Measurements from ENCODE around the gene UBE2O. TPM values are rescaled to one million over a fixed set of nuclear protein-coding genes. Genes with fewer than 3 reads are reported as not detected.

The UBE2O gene
- total RNA-seq, 1 experiment from 2014 or later = 52.6 TPM

DNA sequence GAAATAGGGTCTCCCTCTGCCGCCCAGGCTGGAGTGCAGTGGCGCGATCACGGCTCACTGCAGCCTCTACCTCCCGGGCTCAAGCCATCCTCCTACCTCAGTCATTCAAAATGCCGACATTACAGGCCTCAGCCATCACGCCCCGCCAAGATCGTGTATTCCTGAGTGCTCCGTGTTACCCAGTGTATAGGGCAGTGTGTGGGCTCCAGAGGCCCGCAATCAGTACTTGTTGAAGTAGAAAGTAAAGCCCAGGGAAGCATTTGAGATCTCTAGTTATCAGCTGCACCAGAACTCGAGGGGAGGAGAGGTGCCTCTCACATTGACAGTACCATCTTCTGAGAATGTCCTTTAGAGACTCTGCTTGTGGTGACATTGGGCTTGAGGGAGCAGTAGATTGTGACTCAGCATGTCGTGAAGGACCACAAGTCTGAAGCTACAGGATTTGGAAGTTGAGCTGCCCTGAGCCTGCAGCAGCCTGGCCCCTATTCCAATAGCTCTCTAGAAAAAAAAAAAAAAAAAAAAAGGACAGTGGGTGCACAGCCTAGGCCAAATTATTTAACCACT lies 98.1 kb downstream of the UBE2O start:
- no peaks in the 10 kb centered on the region for H3K27me3 ChIP-seq (ENCODE audit: insufficient read depth, low read length)
- H3K18ac ChIP-seq (ENCODE audit: insufficient read length, low read depth, low read length) = no peak overlapping the region
- H3T11ph ChIP-seq (ENCODE audit: low read length) = no peak overlapping the region
- no peak overlapping the region for H3K27ac Mint-ChIP-seq
- H3K4me2 ChIP-seq (ENCODE audit: insufficient read depth, insufficient read length, low read length) = peak overlapping the region; percentile 85
- no peak overlapping the region for H2AK5ac ChIP-seq (ENCODE audit: insufficient read length, low read length)
- H3K4me3 Mint-ChIP-seq = peak overlapping the region; percentile 80 to 96
- H3K27me3 Mint-ChIP-seq (ENCODE audit: low read depth) = peaks cover 1% of the 10 kb centered on the region
- no peaks in the 10 kb centered on the region for H3K9me3 ChIP-seq (ENCODE audit: control insufficient read depth, low read depth, low read length)
- H2BK15ac ChIP-seq (ENCODE audit: low read depth, low read length) = no peak overlapping the region
- no peaks in the 10 kb centered on the region for H3K79me2 ChIP-seq (ENCODE audit: insufficient read depth, low read length)
- no peak for DNase-seq
- no peak overlapping the region for H4K91ac ChIP-seq (ENCODE audit: insufficient read length, low read depth, low read length)
- no peaks in the 10 kb centered on the region for H3K4me1 ChIP-seq (ENCODE audit: insufficient read depth, low read length)
- no peak overlapping the region for H3K23ac ChIP-seq (ENCODE audit: insufficient read length, low read depth, low read length)
- no peak overlapping the region for H2BK120ac ChIP-seq (ENCODE audit: low read depth, low read length, poor library complexity, severe bottlenecking)
- H3K23me2 ChIP-seq (ENCODE audit: insufficient read length, low read depth, low read length, poor library complexity, severe bottlenecking) = peaks cover 5% of the 10 kb centered on the region
- H3K4ac ChIP-seq (ENCODE audit: low read depth, low read length) = no peak overlapping the region
- no peaks in the 10 kb centered on the region for H4K20me1 ChIP-seq (ENCODE audit: control insufficient read depth, insufficient read depth, insufficient read length)
- no peak overlapping the region for H2BK20ac ChIP-seq (ENCODE audit: low read depth, low read length, poor library complexity, severe bottlenecking)
- no peak overlapping the region for H3K56ac ChIP-seq (ENCODE audit: insufficient read length, low read depth, low read length)
- no peak overlapping the region for H4K5ac ChIP-seq (ENCODE audit: insufficient read length, low read depth, low read length)
- no peak overlapping the region for H3K14ac ChIP-seq (ENCODE audit: insufficient read depth, low read length)
- no peaks in the 10 kb centered on the region for H3K9me3 Mint-ChIP-seq
- no peaks in the 10 kb centered on the region for H3K79me1 ChIP-seq (ENCODE audit: insufficient read depth, low read depth, low read length, poor library complexity, severe bottlenecking)
- H2BK5ac ChIP-seq (ENCODE audit: insufficient read length, low read length) = no peak overlapping the region
- no peak overlapping the region for H3K27ac ChIP-seq (ENCODE audit: insufficient read length, low read depth, low read length)
- TF ChIP-seq, protein P1, sequence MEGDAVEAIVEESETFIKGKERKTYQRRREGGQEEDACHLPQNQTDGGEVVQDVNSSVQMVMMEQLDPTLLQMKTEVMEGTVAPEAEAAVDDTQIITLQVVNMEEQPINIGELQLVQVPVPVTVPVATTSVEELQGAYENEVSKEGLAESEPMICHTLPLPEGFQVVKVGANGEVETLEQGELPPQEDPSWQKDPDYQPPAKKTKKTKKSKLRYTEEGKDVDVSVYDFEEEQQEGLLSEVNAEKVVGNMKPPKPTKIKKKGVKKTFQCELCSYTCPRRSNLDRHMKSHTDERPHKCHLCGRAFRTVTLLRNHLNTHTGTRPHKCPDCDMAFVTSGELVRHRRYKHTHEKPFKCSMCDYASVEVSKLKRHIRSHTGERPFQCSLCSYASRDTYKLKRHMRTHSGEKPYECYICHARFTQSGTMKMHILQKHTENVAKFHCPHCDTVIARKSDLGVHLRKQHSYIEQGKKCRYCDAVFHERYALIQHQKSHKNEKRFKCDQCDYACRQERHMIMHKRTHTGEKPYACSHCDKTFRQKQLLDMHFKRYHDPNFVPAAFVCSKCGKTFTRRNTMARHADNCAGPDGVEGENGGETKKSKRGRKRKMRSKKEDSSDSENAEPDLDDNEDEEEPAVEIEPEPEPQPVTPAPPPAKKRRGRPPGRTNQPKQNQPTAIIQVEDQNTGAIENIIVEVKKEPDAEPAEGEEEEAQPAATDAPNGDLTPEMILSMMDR (conservative IDR thresholded peaks at IDR 0.05) = no peak
- peaks cover 21 to 24% of the 10 kb centered on the region in 2 experiments for H3K4me1 Mint-ChIP-seq
- H2AFZ ChIP-seq (ENCODE audit: low read length) = no peak overlapping the region
- H4K8ac ChIP-seq (replicated peaks; ENCODE audit: insufficient read length, low read depth, low read length) = no peak overlapping the region
- no CpG with 5 or more reads among the region's 13 CpGs for WGBS (ENCODE audit: extremely low coverage, insufficient read length, low lambda C conversion rate)
- H3K36me3 Mint-ChIP-seq (ENCODE audit: insufficient read depth in 1 of 3, low read depth in 3 of 3) = peaks cover 0 to 7% (median 3%) of the 10 kb centered on the region in 3 experiments
- no peak overlapping the region for H3K9ac ChIP-seq (ENCODE audit: extremely low read depth, insufficient read length, low read length)
- H2BK12ac ChIP-seq (ENCODE audit: insufficient read length, low read depth, low read length) = no peak overlapping the region
